Measurements from ENCODE around the gene HBD. TPM values are rescaled to one million over a fixed set of nuclear protein-coding genes. Genes with fewer than 3 reads are reported as not detected.

Gene HBD
- total RNA-seq, 1 experiment from 2014 or later: not detected

DNA sequence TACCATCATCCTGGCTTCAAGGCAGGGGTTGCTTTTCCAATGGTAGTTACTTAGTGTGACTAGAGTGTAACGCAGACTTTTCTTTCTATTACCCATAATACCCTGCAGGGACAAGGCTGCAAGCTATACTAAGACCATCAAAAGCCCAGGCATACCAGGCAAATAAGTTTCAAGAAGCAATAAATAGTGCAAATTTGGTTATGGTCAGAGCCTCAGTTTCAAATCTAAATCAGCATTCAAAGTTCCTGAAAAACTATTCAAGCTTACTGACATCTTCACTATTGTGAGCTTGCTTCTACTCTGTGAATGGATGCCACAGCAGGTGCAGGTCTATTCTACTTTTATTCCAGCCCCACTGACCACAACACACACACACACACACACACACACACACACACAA is 4.9 kb downstream of the HBD start:
- POLR2A ChIA-PET: no interaction called here
- no TSS peak for BruUV-seq (replicated peaks)
- no peak for ATAC-seq

DNA sequence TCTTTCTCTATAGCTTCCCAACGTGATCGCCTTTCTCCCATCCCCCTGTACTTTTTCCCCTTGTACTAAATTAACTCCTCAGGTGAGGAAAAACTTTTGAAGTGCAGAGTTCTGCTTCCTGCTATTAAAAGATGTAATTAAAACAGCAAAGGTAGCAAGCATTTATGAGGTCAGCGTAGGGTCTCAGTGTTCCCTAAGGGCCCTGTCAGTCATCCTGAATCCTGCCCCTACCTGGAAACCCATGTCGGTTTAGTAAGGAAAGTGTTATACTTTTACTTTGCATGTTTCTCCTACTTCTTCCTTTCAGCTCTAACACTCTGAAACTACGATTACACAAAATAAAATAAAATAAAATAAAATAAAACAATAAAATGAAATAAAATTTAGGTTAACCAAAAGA is 6.2 kb downstream of the HBD start:
- Histone ChIP-seq H3K9me2 (ENCODE audit: insufficient read depth) (no peaks in the 10 kb centered on the region), H3K79me2 (ENCODE audit: insufficient read depth, low read length) (no peaks in the 10 kb centered on the region), H3K9ac (ENCODE audit: low read length) (no peak overlapping the region), H3K4me2 (ENCODE audit: low read length) (no peak overlapping the region), H3K27ac (ENCODE audit: low read depth, low read length) (no peak overlapping the region), H2AFZ (ENCODE audit: low read depth, low read length, poor library complexity, severe bottlenecking) (no peak overlapping the region), H3K27me3 (ENCODE audit: insufficient read depth, low read length) (no peaks in the 10 kb centered on the region), H4K20me1 (ENCODE audit: insufficient read depth) (no peaks in the 10 kb centered on the region), H3K36me3 (ENCODE audit: control insufficient read depth in 1 of 2, insufficient read depth in 2 of 2, low read length in 2 of 2) (no peaks in the 10 kb centered on the region), H3K4me1 (ENCODE audit: control insufficient read depth in 1 of 2, insufficient read depth in 2 of 2, low read length in 2 of 2) (no peaks in the 10 kb centered on the region), H3K9me3 (ENCODE audit: control insufficient read depth in 1 of 2, insufficient read depth in 1 of 2, low read depth in 1 of 2, low read length in 2 of 2) (no peaks in the 10 kb centered on the region), H3K4me3 (replicated peaks in 1 of 2; ENCODE audit: low read depth in 1 of 2, low read length in 2 of 2) (no peak overlapping the region)
- POLR2A ChIA-PET: no interaction called here
- no peak for DNase-seq (ENCODE audit: low read depth, low spot score)
- BruUV-seq (replicated peaks): no TSS peak
- intact Hi-C loops (cut with micrococcal nuclease): no loop called here
- RAD21 ChIA-PET (ENCODE audit: low non-redundant PET in 1 of 2, low total read pairs in 2 of 2, uncharacterized antibody in 2 of 2, unreplicated experiment in 2 of 2): no interaction called here
- no peak for ATAC-seq
- CTCF ChIA-PET: no interaction called here
- TF ChIP-seq YY1 (IDR thresholded peaks at IDR 0.05; ENCODE audit: extremely low read depth, insufficient replicate concordance, low read depth, low read length) (no peak), TCF7L2 (IDR thresholded peaks at IDR 0.05; ENCODE audit: borderline replicate concordance, extremely low read depth, insufficient read depth, insufficient read length) (no peak), JUND (IDR thresholded peaks at IDR 0.05) (no peak), EGR1 (IDR thresholded peaks at IDR 0.05; ENCODE audit: low read depth) (no peak), SP1 (IDR thresholded peaks at IDR 0.05; ENCODE audit: low read depth) (no peak), CBX3 (IDR thresholded peaks at IDR 0.05; ENCODE audit: low read depth) (no peak)
- TF ChIP-seq, protein P1, sequence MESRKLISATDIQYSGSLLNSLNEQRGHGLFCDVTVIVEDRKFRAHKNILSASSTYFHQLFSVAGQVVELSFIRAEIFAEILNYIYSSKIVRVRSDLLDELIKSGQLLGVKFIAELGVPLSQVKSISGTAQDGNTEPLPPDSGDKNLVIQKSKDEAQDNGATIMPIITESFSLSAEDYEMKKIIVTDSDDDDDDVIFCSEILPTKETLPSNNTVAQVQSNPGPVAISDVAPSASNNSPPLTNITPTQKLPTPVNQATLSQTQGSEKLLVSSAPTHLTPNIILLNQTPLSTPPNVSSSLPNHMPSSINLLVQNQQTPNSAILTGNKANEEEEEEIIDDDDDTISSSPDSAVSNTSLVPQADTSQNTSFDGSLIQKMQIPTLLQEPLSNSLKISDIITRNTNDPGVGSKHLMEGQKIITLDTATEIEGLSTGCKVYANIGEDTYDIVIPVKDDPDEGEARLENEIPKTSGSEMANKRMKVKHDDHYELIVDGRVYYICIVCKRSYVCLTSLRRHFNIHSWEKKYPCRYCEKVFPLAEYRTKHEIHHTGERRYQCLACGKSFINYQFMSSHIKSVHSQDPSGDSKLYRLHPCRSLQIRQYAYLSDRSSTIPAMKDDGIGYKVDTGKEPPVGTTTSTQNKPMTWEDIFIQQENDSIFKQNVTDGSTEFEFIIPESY (IDR thresholded peaks at IDR 0.05; ENCODE audit: extremely low read depth, insufficient replicate concordance, low read length): no peak
- TF ChIP-seq, protein P2, sequence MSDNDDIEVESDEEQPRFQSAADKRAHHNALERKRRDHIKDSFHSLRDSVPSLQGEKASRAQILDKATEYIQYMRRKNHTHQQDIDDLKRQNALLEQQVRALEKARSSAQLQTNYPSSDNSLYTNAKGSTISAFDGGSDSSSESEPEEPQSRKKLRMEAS (IDR thresholded peaks at IDR 0.05): no peak
- TF ChIP-seq, protein P3, sequence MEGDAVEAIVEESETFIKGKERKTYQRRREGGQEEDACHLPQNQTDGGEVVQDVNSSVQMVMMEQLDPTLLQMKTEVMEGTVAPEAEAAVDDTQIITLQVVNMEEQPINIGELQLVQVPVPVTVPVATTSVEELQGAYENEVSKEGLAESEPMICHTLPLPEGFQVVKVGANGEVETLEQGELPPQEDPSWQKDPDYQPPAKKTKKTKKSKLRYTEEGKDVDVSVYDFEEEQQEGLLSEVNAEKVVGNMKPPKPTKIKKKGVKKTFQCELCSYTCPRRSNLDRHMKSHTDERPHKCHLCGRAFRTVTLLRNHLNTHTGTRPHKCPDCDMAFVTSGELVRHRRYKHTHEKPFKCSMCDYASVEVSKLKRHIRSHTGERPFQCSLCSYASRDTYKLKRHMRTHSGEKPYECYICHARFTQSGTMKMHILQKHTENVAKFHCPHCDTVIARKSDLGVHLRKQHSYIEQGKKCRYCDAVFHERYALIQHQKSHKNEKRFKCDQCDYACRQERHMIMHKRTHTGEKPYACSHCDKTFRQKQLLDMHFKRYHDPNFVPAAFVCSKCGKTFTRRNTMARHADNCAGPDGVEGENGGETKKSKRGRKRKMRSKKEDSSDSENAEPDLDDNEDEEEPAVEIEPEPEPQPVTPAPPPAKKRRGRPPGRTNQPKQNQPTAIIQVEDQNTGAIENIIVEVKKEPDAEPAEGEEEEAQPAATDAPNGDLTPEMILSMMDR (IDR thresholded peaks at IDR 0.05 in 2 of 3, conservative IDR thresholded peaks at IDR 0.05 in 1 of 3; ENCODE audit: borderline replicate concordance in 1 of 3, insufficient read depth in 1 of 3, low read depth in 2 of 3, low read length in 2 of 3): no peak

More for the DNA sequence above, 4.9 kb downstream of the HBD start:
- H3K9me2 ChIP-seq (ENCODE audit: insufficient read depth): no peaks in the 10 kb centered on the region
- H2AFZ ChIP-seq (ENCODE audit: low read depth, low read length, poor library complexity, severe bottlenecking): no peak overlapping the region
- H3K4me2 ChIP-seq (ENCODE audit: low read length): no peak overlapping the region
- DNase-seq (ENCODE audit: low read depth, low spot score): no peak
- ChIA-PET CTCF (no interaction called here), RAD21 (ENCODE audit: low non-redundant PET in 1 of 2, low total read pairs in 2 of 2, uncharacterized antibody in 2 of 2, unreplicated experiment in 2 of 2) (no interaction called here)
- peaks cover 4% of the 10 kb centered on the region; the same call in 1 of the 2 replicates for H3K27me3 ChIP-seq (ENCODE audit: insufficient read depth, low read length)
- H3K79me2 ChIP-seq (ENCODE audit: insufficient read depth, low read length): no peaks in the 10 kb centered on the region
- no peaks in the 10 kb centered on the region for H4K20me1 ChIP-seq (ENCODE audit: insufficient read depth)
- no peaks in the 10 kb centered on the region for H3K9me3 ChIP-seq (ENCODE audit: control insufficient read depth in 1 of 2, insufficient read depth in 1 of 2, low read depth in 1 of 2, low read length in 2 of 2)
- TF ChIP-seq, protein P4, sequence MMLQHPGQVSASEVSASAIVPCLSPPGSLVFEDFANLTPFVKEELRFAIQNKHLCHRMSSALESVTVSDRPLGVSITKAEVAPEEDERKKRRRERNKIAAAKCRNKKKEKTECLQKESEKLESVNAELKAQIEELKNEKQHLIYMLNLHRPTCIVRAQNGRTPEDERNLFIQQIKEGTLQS (IDR thresholded peaks at IDR 0.05): no peak
- TF ChIP-seq, protein P2 (IDR thresholded peaks at IDR 0.05): no peak
- TF ChIP-seq POLR2AphosphoS5 (IDR thresholded peaks at IDR 0.05; ENCODE audit: low read depth, low read length) (no peak), EGR1 (IDR thresholded peaks at IDR 0.05; ENCODE audit: low read depth) (no peak), FOSL1 (IDR thresholded peaks at IDR 0.05; ENCODE audit: low read depth) (no peak), CBX3 (IDR thresholded peaks at IDR 0.05; ENCODE audit: low read depth) (no peak), JUND (IDR thresholded peaks at IDR 0.05) (no peak), ZFX (IDR thresholded peaks at IDR 0.05) (no peak), EZH2phosphoT487 (IDR thresholded peaks at IDR 0.05; ENCODE audit: borderline replicate concordance) (no peak), ELF1 (IDR thresholded peaks at IDR 0.05; ENCODE audit: borderline replicate concordance, low read depth) (no peak)
- no peak overlapping the region for H3K9ac ChIP-seq (ENCODE audit: low read length)
- no peak overlapping the region for H3K4me3 ChIP-seq (replicated peaks in 1 of 2; ENCODE audit: low read depth in 1 of 2, low read length in 2 of 2)
- intact Hi-C loops (cut with micrococcal nuclease): no loop called here
- no peaks in the 10 kb centered on the region for H3K4me1 ChIP-seq (ENCODE audit: control insufficient read depth in 1 of 2, insufficient read depth in 2 of 2, low read length in 2 of 2)
- no peaks in the 10 kb centered on the region for H3K36me3 ChIP-seq (ENCODE audit: control insufficient read depth in 1 of 2, insufficient read depth in 2 of 2, low read length in 2 of 2)
- no peak overlapping the region for H3K27ac ChIP-seq (ENCODE audit: low read depth, low read length)

Data from HCT116 (cell line).